Head of caudate nucleus (tissue), 42 donors: ENCODE measurements around the gene RBMX.
A peak's percentile ranks its signal among the peaks of the same experiment; 100 is the strongest.
"Not testable (repeated sequence)": the region's sequence is repeated elsewhere in the genome, so short reads cannot be mapped to it uniquely, and the experiment has no call there.

ENCODE experiments used
- DNase-seq, 42 donors: peaks; one replicate each; pipeline versions ENCODE4 v3.0.0 to v3.0.0-alpha.2; 2020 to 2021; ENCODE audit warnings: mixed read lengths in 7 of 42
- intact Hi-C: fragments of 100-400 bp; cut with DNase I; formaldehyde crosslinking; loops from one replicate; pipeline ENCODE4 v1.15.0; 2022

Gene RBMX

DNA sequence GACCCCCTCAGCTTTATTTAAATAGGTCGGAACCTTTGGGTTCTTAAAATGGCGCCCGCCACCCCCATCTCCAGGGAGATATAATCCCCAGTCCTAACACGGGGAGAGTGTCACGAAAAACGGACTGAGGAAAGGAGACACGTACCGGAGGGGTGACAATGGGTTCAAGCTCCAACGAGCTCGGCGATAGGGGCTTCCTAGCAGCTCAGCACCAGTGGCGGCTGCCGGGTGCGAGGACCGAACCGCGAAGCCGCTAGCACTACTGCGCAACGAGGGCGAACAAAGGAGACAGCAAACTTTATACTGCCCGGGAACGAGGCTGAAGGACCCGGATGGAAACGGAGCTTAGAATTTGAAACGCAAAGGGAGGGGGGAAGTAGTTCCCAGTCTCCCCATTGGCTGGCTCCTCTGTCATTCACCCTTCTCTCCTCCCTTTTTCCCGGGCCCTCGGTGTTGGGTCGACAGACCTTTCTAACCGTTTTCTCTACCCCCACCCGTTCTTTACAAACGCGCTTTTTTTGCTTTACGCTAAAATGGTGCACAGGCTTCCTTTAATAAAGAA lies at the start of gene RBMX:
RBMX (minus strand) TSS at position 274 of the 562 bp plus-strand sequence. CDS start 1,298 bp downstream, outside the sequence.
- peak; percentile 84 to 98 (median 94) for DNase-seq
- intact Hi-C loops: no loop called here

DNA sequence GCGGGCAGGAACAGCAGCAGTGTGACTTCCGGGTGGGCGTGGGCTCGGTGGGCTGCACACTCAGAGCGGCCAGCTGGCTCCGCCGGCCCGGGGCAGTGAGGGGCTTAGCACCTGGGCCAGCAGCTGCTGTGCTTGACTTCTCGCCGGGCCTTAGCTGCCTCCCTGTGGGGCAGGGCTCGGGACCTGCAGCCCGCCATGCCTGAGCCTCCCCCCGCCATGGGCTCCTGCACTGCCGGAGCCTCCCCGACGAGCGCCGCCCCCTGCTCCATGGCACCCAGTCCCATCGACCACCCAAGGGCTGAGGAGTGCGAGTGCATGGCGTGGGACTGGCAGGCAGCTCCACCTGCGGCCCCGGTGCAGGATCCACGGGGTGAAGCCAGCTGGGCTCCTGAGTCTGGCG lies 40.9 kb upstream of the RBMX start:
- DNase-seq, intact Hi-C loops: not testable (repeated sequence)

- intact Hi-C loops: no loop called here
- no peak for DNase-seq
Observed at GRCh38 chrX:136920001-136920400, 39.5 kb upstream of the RBMX start.

GRCh38 chrX:136916827-136917226 lies 36.3 kb upstream of the RBMX start:
- DNase-seq: no peak
- intact Hi-C loops: no loop called here

DNA sequence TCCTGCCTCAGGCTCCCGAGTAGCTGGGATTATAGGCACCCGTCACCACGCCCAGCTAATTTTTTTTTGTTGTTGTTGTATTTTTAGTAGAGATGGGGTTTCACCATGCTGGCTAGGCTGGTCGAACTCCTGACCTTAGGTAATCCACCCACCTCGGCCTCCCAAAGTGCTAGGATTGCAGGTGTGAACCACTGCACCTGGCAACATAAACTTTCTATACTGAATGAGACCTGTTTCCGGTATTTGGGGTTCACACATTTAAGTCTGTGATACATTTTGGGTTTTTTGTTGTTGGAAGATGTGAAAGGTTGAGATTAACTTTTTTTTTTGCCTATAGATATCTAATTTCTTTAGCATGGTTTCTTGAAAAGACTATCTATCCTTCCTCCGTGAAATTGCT lies 31.1 kb upstream of the RBMX start:
- DNase-seq, intact Hi-C loops: not testable (repeated sequence)

GRCh38 chrX:136911253-136911652 lies 30.7 kb upstream of the RBMX start:
- intact Hi-C loops: no loop called here
- DNase-seq: no peak

GRCh38 chrX:136910565-136911035 lies 30.1 kb upstream of the RBMX start:
- DNase-seq: no peak
- intact Hi-C loops: no loop called here

DNA sequence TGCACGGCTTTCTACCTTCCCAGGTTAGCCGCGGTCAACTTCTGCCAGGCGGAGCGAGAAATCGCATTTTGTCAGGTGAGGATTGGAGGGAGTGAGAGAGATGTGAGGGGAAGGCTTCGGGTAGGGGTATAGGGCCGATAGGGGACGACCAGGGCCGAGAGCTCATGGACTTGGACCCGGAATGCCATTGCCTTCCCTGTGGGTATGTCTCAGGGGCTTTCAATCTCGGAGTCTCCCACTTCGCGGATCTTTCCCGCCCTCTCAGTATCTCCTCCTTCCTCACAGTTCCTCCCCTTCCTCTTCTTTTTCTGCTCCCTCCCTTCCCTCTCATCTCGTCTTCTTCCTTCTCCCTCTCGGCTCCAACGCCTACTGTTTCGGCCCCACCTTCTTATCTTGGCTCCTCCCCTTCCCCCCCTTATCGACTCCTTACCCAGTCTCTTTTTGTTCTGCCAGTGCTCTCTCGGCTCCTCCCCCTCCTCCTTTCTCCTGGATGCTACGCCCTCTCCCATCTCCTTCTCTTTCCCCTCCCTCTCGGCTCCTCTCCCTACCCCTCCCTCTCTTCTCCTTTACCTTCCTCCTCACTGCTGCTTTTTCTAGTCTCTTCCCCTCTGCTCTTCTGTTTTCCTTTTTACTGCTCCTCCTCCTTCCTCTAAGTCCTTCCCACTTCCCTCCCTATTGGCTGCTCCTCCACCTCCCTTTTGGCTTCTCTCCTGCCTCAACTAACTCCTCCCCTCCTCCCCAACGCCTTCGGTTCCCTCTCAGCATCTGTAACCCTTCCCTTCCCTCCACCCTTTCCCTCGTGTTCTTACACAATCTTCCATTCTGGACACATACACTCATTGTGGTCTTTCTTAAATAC lies 29.4 kb upstream of the RBMX start:
- intact Hi-C loops: no loop called here
- DNase-seq: peak; percentile 20 to 92 (median 71)

- intact Hi-C loops: no loop called here
- DNase-seq: peak; percentile 30 to 89 (median 78)
Observed at GRCh38 chrX:136909119-136909705, 28.7 kb upstream of the RBMX start.

DNA sequence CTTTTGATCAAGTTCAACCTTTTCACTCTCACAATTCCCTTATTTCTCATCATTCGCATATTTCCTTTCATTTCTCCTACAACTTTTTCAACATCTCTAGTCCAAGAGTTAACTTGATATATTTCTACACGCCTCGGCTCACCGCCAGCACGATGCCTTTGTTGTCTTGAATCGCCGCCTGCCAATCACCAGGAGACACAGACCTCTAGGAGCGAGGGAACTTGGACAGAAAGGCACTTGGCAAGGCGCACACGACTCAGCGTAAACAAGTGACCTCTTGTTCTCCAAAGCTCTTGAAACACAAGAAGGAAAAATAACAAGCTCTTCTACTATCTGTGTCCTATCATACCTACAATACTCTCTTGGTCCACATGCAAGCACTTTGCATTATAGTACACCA lies 27.1 kb upstream of the RBMX start:
- intact Hi-C loops: no loop called here
- DNase-seq: peak in 25 of 42 donors; percentile 3 to 44 (median 14)

- intact Hi-C loops: no loop called here
- no peak for DNase-seq
Observed at GRCh38 chrX:136906921-136907510, 26.5 kb upstream of the RBMX start.

- intact Hi-C loops, DNase-seq: not testable (repeated sequence)
Observed at GRCh38 chrX:136904067-136904466, 23.5 kb upstream of the RBMX start.

GRCh38 chrX:136900071-136900470 lies 19.5 kb upstream of the RBMX start:
- intact Hi-C loops, DNase-seq: not testable (repeated sequence)

DNA sequence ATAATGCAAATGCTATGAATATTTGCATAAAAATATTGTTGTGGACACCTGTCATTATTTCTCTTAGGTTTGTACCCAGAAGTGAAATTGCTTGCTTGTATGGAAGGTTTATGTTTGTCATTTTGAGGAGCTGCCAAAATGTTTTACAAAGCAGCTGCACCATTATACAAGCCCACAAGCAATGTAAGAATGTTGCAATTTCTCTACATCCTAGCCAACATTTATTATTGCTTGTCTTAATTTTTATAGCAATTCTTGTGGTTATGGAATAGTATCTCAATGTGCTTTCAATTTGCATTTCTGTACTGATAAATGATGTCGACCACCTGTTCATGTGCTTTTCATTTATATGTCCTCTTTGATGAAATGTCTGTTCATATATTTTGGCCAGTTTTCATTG lies 18.7 kb upstream of the RBMX start:
- intact Hi-C loops: no loop called here
- DNase-seq: no peak

- intact Hi-C loops, DNase-seq: not testable (repeated sequence)
Observed at GRCh38 chrX:136898752-136899151, 18.2 kb upstream of the RBMX start.

GRCh38 chrX:136896121-136896914 lies 15.8 kb upstream of the RBMX start:
- no peak for DNase-seq

DNA sequence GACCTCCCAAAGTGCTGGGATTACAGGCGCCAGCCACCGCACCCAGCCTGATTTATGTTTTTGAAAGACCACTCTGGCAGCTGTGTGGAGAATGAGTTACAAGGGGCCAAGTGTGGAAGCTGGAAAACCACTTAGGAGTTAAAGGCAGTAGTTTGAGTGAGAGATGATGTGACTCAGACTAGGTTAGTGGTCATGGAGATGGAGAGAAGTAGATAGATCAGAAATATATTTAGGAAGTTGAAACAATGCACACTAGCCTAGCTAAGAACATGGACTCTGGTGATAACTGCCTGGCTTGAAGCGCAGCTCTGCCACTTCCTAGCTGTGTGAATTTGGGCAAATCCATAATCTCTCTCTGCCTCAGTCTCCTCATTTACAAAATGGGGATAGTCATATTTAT lies 11.9 kb upstream of the RBMX start:
- intact Hi-C loops: no loop called here
- no peak for DNase-seq

More at GRCh38 chrX:136896121-136896914, 15.8 kb upstream of the RBMX start:
- intact Hi-C loops: no loop called here

DNA sequence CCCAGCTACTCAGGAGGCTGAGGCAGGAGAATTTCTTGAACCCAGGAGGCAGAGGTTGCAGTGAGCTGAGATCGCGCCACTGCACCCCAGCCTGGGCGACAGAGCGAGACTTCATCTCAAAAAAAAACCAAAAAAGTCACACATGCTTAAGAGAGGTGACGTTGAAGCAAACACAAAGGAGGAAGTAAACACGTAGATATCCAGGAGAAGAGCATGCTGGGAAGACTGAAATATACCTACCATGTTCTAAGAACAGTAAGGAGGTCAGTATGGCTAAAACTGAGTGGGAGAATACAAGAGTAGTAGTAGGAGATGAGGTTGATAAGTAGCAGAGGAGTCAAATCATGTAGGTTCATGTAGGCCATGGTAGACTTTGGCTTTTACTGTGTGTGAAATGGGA lies 10.1 kb upstream of the RBMX start:
- DNase-seq, intact Hi-C loops: not testable (repeated sequence)

GRCh38 chrX:136889269-136889668 lies 8.7 kb upstream of the RBMX start:
- no peak for DNase-seq
- intact Hi-C loops: no loop called here
